Neural cell (in vitro differentiated cells): ENCODE measurements around the gene F12. TPM values are rescaled to one million over a fixed set of nuclear protein-coding genes. Genes with fewer than 3 reads are reported as not detected.
A peak's percentile ranks its signal among the peaks of the same experiment; 100 is the strongest.

ENCODE experiments used
- H2AFZ ChIP-seq: fragments of 200-600, 300-800 bp; sonication (generic), shearing (Covaris generic); 2 replicates; pipeline ENCODE4 v1.6.0; 2014; ENCODE audit warnings: low read depth, mild to moderate bottlenecking, antibody characterized with exemption, low read length, moderate library complexity
- H3F3A ChIP-seq: fragments of 200-600 bp; shearing (Covaris generic); 2 replicates; pipeline ENCODE4 v1.6.1; 2016; ENCODE audit warnings: mild to moderate bottlenecking, moderate library complexity, mixed read lengths, antibody characterized with exemption, low read length; ENCODE audit not compliant: insufficient read depth, poor library complexity, severe bottlenecking
- H3K27ac ChIP-seq: fragments of 200-600, 300-800 bp; sonication (generic), shearing (Covaris generic); 2 replicates; pipeline ENCODE4 v1.5.1; 2014; ENCODE audit warnings: mild to moderate bottlenecking, low read length, moderate library complexity
- H3K27me3 ChIP-seq: fragments of 300-800, 200-600 bp; sonication (generic), shearing (Covaris generic); 2 replicates; pipeline ENCODE4 v1.6.0; 2014; ENCODE audit warnings: mild to moderate bottlenecking, low read depth, low read length, moderate library complexity; ENCODE audit not compliant: insufficient read depth
- H3K36me3 ChIP-seq: fragments of 300-800, 200-600 bp; sonication (generic), shearing (Covaris generic); 2 replicates; pipeline ENCODE4 v1.5.1; 2014; ENCODE audit warnings: mild to moderate bottlenecking, antibody characterized with exemption, low read length, moderate library complexity; ENCODE audit not compliant: insufficient read depth
- H3K4me2 ChIP-seq: fragments of 300-800, 200-600 bp; sonication (generic), shearing (Covaris generic); 2 replicates; pipeline ENCODE4 v1.6.0; 2014; ENCODE audit warnings: mild to moderate bottlenecking, low read length
- H3K4me3 ChIP-seq: fragments of 300-800, 200-600 bp; sonication (generic), shearing (Covaris generic); 2 replicates; pipeline ENCODE4 v1.5.1; 2014; ENCODE audit warnings: mild to moderate bottlenecking, low read length, moderate library complexity
- H3K79me2 ChIP-seq: fragments of 200-600 bp; shearing (Covaris generic); replicated peaks from 2 replicates; pipeline ENCODE4 v1.6.0; 2014; ENCODE audit warnings: mild to moderate bottlenecking, low read length, moderate library complexity; ENCODE audit not compliant: insufficient read depth
- H3K9ac ChIP-seq: fragments of 300-800, 200-600 bp; sonication (generic), shearing (Covaris generic); 2 replicates; pipeline ENCODE4 v1.6.1; 2016; ENCODE audit warnings: mild to moderate bottlenecking, low read length, mixed read lengths
- H3K9me2 ChIP-seq: fragments of 200-600 bp; shearing (Covaris generic); 2 replicates; pipeline ENCODE4 v1.6.1; 2016; ENCODE audit warnings: mild to moderate bottlenecking, low read length, mixed read lengths; ENCODE audit not compliant: insufficient read depth
- H3K9me3 ChIP-seq: fragments of 200-600, 300-800 bp; sonication (generic), shearing (Covaris generic); 2 replicates; pipeline ENCODE4 v1.6.1; 2016; ENCODE audit warnings: mild to moderate bottlenecking, mixed run types, low read length, moderate library complexity, mixed read lengths
- H4K20me1 ChIP-seq: fragments of 200-600 bp; shearing (Covaris generic); 2 replicates; pipeline ENCODE4 v1.6.1; 2016; ENCODE audit warnings: mild to moderate bottlenecking, mixed run types; ENCODE audit not compliant: insufficient read depth
- CTCF ChIP-seq: fragments of 450-650 bp; IDR thresholded peaks from 2 replicates; pipeline ENCODE4 v1.5.1; 2014; ENCODE audit warnings: antibody characterized with exemption, mild to moderate bottlenecking, moderate library complexity; ENCODE audit not compliant: poor library complexity, severe bottlenecking
- EP300 ChIP-seq: fragments of 450-650 bp; conservative IDR thresholded peaks from 2 replicates; pipeline ENCODE4 v1.6.1; 2014; ENCODE audit warnings: antibody characterized with exemption, mild to moderate bottlenecking, moderate library complexity; ENCODE audit not compliant: poor library complexity, severe bottlenecking
- EZH2 ChIP-seq: fragments of 200-600, 300-800 bp; shearing (Covaris generic), sonication (generic); IDR thresholded peaks from 2 replicates; pipeline ENCODE4 v1.6.1; 2014; ENCODE audit warnings: antibody characterized with exemption, low read length, borderline replicate concordance, mild to moderate bottlenecking; ENCODE audit not compliant: insufficient read depth, poor library complexity, severe bottlenecking
- MXI1 ChIP-seq: fragments of 450-650 bp; conservative IDR thresholded peaks from 2 replicates; pipeline ENCODE4 v1.6.1; 2014; ENCODE audit warnings: antibody characterized with exemption, mild to moderate bottlenecking; ENCODE audit not compliant: poor library complexity, severe bottlenecking
- POLR2AphosphoS5 ChIP-seq: IDR thresholded peaks from 2 replicates; pipeline ENCODE4 v1.6.1; 2012
- RAD21 ChIP-seq: fragments of 450-650 bp; conservative IDR thresholded peaks from 2 replicates; pipeline ENCODE4 v1.6.1; 2014; ENCODE audit warnings: antibody characterized with exemption, mild to moderate bottlenecking, moderate library complexity
- SMC3 ChIP-seq: fragments of 450-650 bp; conservative IDR thresholded peaks from 2 replicates; pipeline ENCODE4 v1.6.1; 2014; ENCODE audit warnings: antibody characterized with exemption, mild to moderate bottlenecking, moderate library complexity; ENCODE audit not compliant: poor library complexity
- polyA plus RNA-seq: library from polyadenylated mRNA; depleted of rRNA; stranded (reverse); fragments of >200 nt; gene quantifications from 2 replicates; pipeline ENCODE4 v1.2.3, GENCODE V29; 2014

The F12 gene
- polyA plus RNA-seq, 1 donor from 2014 or later, result 1.4 TPM

GRCh38 chr5:177403792-177404640, 5.3 kb downstream of the F12 start:
- Histone ChIP-seq H3K79me2 (no peaks in the 10 kb centered on the region), H3K27ac (peak overlapping the region; percentile 34), H3K4me2 (peak overlapping the region; percentile 4), H3K9ac (peak overlapping the region; percentile 55), H4K20me1 (no peaks in the 10 kb centered on the region), H2AFZ (peak overlapping the region; percentile 14), H3F3A (no peaks in the 10 kb centered on the region), H3K4me3 (peak overlapping the region; percentile 65), H3K9me2 (no peaks in the 10 kb centered on the region), H3K36me3 (no peaks in the 10 kb centered on the region), H3K9me3 (no peaks in the 10 kb centered on the region), H3K27me3 (peaks cover 42% of the 10 kb centered on the region)
- TF ChIP-seq POLR2AphosphoS5 (peak; percentile 35), EP300 (no peak), CTCF (peak; percentile 79), RAD21 (peak; percentile 81), EZH2 (no peak), MXI1 (peak; percentile 60), SMC3 (peak; percentile 66)

DNA sequence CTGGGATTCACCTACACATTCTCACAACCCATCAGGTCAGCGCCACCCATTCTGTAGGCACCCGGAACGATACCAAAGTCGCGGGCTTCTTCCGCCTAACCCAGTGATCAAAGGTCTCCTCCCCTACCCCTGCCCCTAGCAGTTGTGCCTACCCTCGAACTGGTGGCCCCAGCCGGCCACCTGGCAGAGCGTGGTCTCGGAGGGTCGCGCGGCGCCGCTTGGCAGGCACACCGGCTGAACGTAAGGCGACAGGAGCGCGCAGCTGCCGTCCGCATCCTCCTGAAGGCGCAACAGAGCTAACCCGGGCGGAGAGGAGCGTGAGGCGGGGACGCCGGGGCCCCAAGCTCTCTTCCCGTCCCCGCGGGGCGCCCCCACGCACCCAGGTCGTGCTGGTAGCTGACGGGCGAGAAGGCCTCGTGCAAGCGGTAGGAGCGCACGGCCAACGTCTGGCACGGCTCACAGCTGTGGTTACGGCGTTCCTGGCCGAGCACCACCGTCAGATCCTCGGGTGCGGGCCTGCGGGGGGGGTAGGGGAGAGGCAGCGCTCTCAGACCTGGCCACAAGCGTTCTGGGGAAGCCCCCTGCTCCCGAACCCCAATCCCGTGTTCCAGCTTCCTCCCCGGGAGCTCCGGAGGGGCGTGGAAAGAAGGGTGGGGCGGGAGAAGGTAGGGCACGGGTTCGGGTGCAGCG, 6.1 kb downstream of the F12 start:
- Histone ChIP-seq H4K20me1 (no peaks in the 10 kb centered on the region), H3K4me2 (no peak overlapping the region), H3K4me3 (peak overlapping the region; percentile 65), H3K27me3 (peaks cover 42% of the 10 kb centered on the region), H3K27ac (peak overlapping the region; percentile 34), H3K79me2 (no peaks in the 10 kb centered on the region), H3K9me3 (no peaks in the 10 kb centered on the region), H3K9ac (peak overlapping the region; percentile 55), H3K9me2 (no peaks in the 10 kb centered on the region), H3K36me3 (no peaks in the 10 kb centered on the region), H3F3A (no peaks in the 10 kb centered on the region), H2AFZ (peak overlapping the region; percentile 14)
- no peak for TF ChIP-seq RAD21
- TF ChIP-seq SMC3, result peak; percentile 16
- peak; percentile 41 for TF ChIP-seq CTCF
